ENCODE data around the gene DYDC1.
A peak's percentile ranks its signal among the peaks of the same experiment; 100 is the strongest.
"Not testable (repeated sequence)": the region's sequence is repeated elsewhere in the genome, so short reads cannot be mapped to it uniquely, and the experiment has no call there.

The DYDC1 gene

DNA sequence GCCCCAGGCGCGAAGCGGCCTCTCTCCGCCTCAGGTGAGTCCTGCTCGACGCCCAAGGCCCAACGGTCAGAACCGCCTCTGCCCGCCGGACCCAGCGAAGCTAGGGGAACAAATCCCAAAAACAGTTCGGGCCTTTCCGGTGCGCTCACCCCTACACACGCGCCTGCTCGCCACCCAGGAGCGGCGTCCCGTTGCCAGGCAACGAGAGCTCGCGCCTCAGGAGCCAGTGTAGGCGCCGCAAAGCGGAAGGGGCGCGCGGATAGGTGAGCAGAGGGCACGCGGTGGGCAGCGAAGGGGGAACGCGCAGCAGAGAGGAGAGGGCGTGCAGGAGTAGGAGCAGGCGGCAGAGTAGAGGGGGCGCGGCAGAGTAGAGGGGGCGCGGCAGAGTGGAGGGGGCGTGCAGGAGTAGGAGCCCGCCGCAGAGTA lies at the start of gene DYDC1, which contains the start of gene DYDC2:
TSS of gene DYDC1 (minus strand) at position 193 of the 426 bp plus-strand sequence. CDS start 4,154 bp downstream, outside the sequence.
TSS of gene DYDC2 (plus strand) at position 219 of the 426 bp plus-strand sequence. CDS start 5,663 bp downstream, outside the sequence.
- peak; percentile 18 to 50 (median 26) for DNase-seq (ENCODE audit: low read depth in 3 of 3)

- no peak for DNase-seq (ENCODE audit: low read depth in 3 of 3)
These were observed 49.6 kb upstream of the DYDC1 start for GRCh38 chr10:80406204-80406603.

GRCh38 chr10:80405626-80406025 lies 49.1 kb upstream of the DYDC1 start:
- no peak for DNase-seq (ENCODE audit: low read depth in 3 of 3)

GRCh38 chr10:80405035-80405434 lies 48.5 kb upstream of the DYDC1 start:
- DNase-seq (ENCODE audit: low read depth in 3 of 3), result no peak

DNA sequence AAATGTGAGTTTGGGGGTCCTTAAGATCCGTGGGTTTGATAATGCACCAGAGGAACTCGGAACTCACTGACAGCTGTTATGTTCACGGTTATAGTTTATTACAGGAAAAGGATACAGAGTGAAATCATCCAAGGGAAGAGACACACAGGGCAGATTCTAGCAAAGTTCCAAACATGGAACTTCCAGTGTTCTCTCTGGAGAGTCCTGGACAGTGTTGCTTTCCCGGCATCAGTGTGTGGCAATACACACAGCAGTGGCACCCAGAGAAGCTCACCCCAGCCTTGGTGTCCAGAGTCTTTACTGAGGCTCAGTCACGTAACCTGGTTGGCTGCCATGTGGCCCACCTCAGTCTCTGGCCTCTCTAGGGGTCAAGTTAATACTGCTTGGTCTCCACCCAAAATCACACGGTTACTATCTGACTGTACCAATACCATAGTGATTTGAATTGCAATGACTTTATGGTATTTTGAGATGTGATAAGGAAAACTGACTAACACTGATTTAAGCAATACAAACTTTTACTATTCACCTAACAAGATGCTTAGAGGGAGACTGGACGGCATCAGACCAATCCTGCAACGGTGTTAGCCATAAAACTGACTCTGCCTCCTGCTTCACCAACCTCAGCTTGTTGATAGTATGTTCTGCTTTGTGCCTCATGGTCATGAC lies 43.7 kb upstream of the DYDC1 start:
- DNase-seq (ENCODE audit: low read depth in 3 of 3), result no peak

GRCh38 chr10:80397014-80397413 lies 40.5 kb upstream of the DYDC1 start:
- no peak for DNase-seq (ENCODE audit: low read depth in 3 of 3)

- DNase-seq (ENCODE audit: low read depth in 3 of 3), result no peak
These were observed 37.9 kb upstream of the DYDC1 start for GRCh38 chr10:80394358-80394916.

- no peak for DNase-seq (ENCODE audit: low read depth in 3 of 3)
These were observed 35.7 kb upstream of the DYDC1 start for GRCh38 chr10:80392250-80392649.

DNA sequence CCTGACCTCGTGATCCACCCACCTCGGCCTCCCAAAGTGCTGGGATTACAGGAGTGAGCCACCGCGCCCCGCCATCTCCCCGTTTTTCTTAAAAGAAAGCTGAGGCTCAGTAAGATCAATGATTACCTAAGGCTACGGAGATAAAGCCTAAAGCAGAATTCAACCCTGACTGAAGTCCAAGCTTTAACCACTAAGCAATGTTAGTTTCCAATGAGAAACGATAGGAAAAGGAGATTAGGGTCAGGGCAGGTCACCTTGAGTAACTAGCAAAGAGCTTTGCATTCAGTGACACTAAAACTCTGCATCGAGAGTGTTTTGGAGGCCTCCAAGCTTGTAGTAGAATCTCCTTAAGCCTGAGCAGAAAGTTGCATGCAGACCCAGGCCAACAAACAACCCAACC lies 34.2 kb upstream of the DYDC1 start:
- no peak for DNase-seq (ENCODE audit: low read depth in 3 of 3)

DNA sequence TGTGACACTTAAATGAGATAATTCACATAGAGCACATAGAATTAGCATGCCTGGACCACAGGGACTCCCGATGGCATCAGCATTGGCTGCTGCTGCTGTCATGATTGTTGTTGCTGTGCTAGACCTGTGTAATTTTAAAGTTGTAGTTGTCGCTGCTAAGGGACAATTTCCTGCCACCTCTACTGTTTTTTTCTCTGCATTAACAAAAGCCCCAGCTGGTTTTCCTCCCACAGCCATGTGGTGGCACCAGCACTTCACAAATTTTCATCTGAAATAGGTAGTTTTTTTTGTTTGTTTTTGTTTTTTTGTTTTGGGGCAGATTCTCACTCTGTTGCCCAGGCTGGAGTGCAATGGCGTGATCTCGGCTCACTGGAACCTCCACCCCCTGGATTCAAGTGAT lies 26.4 kb upstream of the DYDC1 start:
- DNase-seq (ENCODE audit: low read depth in 3 of 3), result peak in 1 of 3 donors; percentile 20

DNA sequence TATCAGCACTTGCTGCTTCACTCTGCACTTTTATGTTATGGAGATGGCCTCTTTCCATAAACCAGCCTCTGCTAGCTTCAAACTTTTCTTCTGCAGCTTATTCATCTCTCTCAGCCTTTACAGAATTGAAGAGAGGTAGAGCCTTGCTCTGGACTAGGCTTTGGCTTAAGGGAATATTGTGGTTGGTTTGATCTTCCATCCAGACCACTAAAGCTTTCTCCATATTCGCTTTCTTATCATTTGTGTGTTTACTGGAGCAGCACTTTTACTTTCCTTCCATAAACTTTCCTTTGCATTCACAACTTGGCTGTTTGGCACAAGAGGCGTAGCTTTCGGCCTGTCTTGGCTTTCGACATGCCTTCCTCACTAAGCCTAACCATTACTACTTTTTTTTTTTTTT lies 23.6 kb upstream of the DYDC1 start:
- DNase-seq (ENCODE audit: low read depth in 3 of 3), result no peak

DNA sequence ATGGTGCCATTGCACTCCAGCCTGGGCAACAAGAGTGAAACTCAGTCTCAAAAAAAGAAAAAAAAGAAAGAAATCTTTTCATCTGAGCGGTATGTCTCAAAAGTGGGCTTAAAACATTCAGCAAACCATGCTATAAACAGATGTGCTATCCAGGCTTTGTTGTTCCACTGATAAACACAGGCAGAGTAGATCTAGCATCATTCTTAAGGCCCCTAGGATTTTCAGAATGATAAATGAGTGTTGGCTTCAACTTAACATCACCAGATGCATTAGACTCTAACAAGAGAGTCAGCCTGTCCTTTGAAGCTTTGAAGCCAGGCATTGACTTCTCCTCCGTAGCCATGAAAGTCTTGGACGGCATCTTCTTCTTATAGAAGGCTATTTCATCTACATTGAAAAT lies 23.1 kb upstream of the DYDC1 start:
- no peak for DNase-seq (ENCODE audit: low read depth in 3 of 3)

DNA sequence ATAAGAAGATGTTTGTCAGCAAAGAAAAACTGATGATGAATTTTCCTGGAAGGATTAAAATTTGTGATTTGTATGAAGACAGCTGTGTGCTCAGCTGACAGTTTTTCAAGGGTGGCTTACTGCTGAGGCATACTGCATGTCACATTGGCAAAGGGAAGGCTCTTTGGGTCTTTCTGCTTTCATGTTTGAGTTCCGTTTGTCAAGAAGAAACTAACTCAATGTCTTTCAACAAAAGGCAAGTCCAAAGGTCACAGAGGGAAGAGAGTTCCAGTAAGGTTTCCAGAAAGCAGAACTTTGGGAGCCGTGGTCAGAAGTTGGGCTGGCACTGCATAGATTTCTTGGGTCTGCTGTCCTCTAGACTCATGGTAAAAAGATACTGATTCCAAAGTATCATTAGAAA lies 16.9 kb upstream of the DYDC1 start:
- DNase-seq (ENCODE audit: low read depth in 3 of 3), result no peak

GRCh38 chr10:80372675-80373074 lies 16.1 kb upstream of the DYDC1 start:
- no peak for DNase-seq (ENCODE audit: low read depth in 3 of 3)

GRCh38 chr10:80371467-80371866 lies 14.9 kb upstream of the DYDC1 start:
- DNase-seq (ENCODE audit: low read depth in 3 of 3), result no peak

DNA sequence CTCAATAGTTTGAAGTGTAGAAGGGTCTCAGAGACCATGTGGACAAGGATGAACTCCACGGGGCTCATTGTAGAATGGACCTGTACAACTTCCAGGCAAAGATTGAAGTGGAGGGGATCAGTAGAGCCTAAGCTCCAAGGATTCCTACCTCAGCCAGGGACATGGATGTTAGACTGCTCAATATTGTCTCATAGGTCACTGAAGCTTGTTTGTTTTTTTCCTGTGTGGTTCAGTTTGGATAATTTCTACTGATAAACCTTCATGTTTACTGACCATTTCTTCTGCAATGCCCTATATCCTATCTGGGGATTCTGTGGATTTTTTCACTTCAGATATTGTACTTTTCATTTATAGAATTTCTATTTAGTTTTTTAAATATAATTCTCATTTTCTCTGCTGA lies 9.0 kb upstream of the DYDC1 start:
- no peak for DNase-seq (ENCODE audit: low read depth in 3 of 3)

DNA sequence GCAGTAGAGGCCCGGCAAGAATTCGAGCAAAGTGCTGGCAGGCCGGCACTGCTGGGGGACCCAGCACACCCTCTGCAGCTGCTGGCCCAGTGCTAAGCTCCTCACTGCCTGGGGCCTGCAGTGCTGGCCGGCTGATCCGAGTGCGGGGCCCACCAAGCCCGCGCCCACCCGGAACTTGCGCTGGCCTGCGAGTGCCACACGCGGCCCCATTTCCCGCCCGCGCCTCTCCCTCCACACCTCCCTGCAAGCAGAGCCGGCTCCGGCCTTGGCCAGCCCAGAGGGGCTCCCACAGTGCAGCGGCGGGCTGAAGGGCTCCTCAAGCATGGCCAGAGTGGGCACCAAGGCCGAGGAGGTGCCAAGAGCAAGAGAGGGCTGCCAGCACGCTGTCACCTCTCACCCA lies 3.1 kb upstream of the DYDC1 start:
- no peak for DNase-seq (ENCODE audit: low read depth in 3 of 3)

DNA sequence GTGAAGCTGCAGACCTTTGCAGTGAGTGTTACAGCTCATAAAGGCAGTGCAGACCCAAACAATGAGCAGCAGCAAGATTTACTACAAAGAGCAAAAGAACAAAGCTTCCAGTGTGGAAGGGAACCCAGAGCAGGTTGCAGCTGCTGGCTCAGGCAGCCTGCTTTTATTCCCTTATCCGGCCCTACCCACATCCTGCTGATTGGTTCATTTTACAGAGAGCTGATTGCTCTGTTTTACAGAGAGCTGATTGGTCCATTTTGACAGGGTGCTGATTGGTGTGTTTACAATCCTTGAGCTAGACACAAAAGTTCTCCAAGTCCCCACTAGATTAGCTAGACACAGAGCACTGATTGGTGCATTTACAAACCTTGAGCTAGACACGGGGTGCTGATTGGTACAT lies 2.4 kb upstream of the DYDC1 start:
- not testable (repeated sequence) for DNase-seq (ENCODE audit: low read depth in 3 of 3)

DNA sequence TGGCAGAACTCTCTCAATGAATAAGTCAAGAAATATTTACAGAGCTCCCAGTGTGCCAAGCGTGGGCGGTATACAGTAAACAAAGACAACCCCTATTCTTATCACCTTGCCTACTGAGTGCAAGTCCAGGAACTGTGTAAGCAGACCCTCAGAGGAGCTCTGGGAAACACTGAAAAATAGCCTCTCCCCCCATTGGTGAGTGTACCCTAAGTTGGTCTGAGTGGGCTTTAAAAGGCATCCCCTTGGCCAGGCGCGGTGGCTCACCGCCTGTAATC lies 1.2 kb upstream of the DYDC1 start:
- no peak for DNase-seq (ENCODE audit: low read depth in 3 of 3)

GRCh38 chr10:80356989-80357850 lies 665 bp upstream of the DYDC1 start:
- DNase-seq (ENCODE audit: low read depth in 3 of 3), result no peak

DNA sequence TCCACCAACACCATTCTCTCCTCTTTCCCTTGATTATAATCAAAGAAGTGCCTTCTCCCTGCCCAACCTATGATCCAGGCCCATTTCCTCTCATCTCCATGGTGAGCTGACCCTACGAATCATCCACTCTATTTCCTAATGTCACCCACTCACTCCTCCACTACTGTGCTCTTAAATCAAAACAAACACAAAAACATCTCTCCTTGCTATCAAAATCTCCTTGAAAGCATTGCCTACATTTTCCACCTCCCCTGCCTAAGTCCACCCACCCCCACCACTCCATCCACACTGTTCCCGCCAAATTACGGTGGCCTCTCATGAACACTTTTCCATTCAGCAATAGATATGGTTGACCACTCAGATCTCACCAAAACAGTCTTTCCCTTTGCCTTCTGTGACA lies 5.3 kb downstream of the DYDC1 start:
- no peak for DNase-seq (ENCODE audit: low read depth in 3 of 3)

DNA sequence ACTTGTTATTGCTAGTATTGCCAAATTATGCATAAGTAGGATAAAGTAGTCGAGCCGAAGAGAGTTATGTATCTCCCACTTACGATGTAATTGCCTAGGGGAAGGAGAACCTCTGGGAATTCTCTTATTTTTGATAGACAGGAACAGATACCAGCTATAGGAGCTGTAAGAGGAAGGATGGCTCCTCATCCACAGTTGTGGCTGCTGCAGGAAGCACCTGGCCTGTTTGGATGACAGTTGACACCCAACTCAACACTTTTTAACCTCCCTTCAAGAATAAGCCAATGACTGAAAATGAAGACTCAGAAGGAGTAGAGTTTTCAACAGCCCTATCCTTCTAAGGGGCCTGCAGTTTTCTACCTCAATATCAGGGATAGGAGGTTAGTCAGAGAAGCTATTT lies 6.3 kb downstream of the DYDC1 start:
- DNase-seq (ENCODE audit: low read depth in 3 of 3), result no peak

DNA sequence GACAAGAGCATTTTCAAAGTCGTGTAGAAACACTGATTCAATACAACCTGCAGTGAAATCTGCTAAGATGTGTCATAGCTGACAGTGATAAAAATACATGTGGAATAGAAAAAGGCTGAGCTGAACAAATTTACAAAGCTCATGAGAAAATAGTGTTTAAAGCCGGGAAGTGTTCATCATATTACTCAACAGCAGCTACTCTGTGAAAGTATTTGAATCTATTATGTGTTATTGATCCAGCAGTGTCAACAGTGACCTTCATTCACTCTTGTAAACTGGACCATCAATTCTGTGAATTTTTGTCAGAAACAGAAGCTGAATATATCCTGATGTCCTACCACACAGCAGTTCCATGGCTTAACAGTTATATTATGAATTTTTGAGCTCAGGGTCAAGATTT lies 11.6 kb downstream of the DYDC1 start:
- DNase-seq (ENCODE audit: low read depth in 3 of 3), result no peak
